Neural cell (in vitro differentiated cells): ENCODE data around the gene ABCA4. TPM values are rescaled to one million over a fixed set of nuclear protein-coding genes. Genes with fewer than 3 reads are reported as not detected.
"Not testable (repeated sequence)": the region's sequence is repeated elsewhere in the genome, so short reads cannot be mapped to it uniquely, and the experiment has no call there.

ENCODE experiments used
- H2AFZ ChIP-seq: fragments of 200-600, 300-800 bp; sonication (generic), shearing (Covaris generic); 2 replicates; pipeline ENCODE4 v1.6.0; 2014; ENCODE audit warnings: low read depth, mild to moderate bottlenecking, antibody characterized with exemption, low read length, moderate library complexity
- H3F3A ChIP-seq: fragments of 200-600 bp; shearing (Covaris generic); 2 replicates; pipeline ENCODE4 v1.6.1; 2016; ENCODE audit warnings: mild to moderate bottlenecking, moderate library complexity, mixed read lengths, antibody characterized with exemption, low read length; ENCODE audit not compliant: insufficient read depth, poor library complexity, severe bottlenecking
- H3K27ac ChIP-seq: fragments of 200-600, 300-800 bp; sonication (generic), shearing (Covaris generic); 2 replicates; pipeline ENCODE4 v1.5.1; 2014; ENCODE audit warnings: mild to moderate bottlenecking, low read length, moderate library complexity
- H3K27me3 ChIP-seq: fragments of 300-800, 200-600 bp; sonication (generic), shearing (Covaris generic); 2 replicates; pipeline ENCODE4 v1.6.0; 2014; ENCODE audit warnings: mild to moderate bottlenecking, low read depth, low read length, moderate library complexity; ENCODE audit not compliant: insufficient read depth
- H3K36me3 ChIP-seq: fragments of 300-800, 200-600 bp; sonication (generic), shearing (Covaris generic); 2 replicates; pipeline ENCODE4 v1.5.1; 2014; ENCODE audit warnings: mild to moderate bottlenecking, antibody characterized with exemption, low read length, moderate library complexity; ENCODE audit not compliant: insufficient read depth
- H3K4me2 ChIP-seq: fragments of 300-800, 200-600 bp; sonication (generic), shearing (Covaris generic); 2 replicates; pipeline ENCODE4 v1.6.0; 2014; ENCODE audit warnings: mild to moderate bottlenecking, low read length
- H3K4me3 ChIP-seq: fragments of 300-800, 200-600 bp; sonication (generic), shearing (Covaris generic); 2 replicates; pipeline ENCODE4 v1.5.1; 2014; ENCODE audit warnings: mild to moderate bottlenecking, low read length, moderate library complexity
- H3K79me2 ChIP-seq: fragments of 200-600 bp; shearing (Covaris generic); replicated peaks from 2 replicates; pipeline ENCODE4 v1.6.0; 2014; ENCODE audit warnings: mild to moderate bottlenecking, low read length, moderate library complexity; ENCODE audit not compliant: insufficient read depth
- H3K9ac ChIP-seq: fragments of 300-800, 200-600 bp; sonication (generic), shearing (Covaris generic); 2 replicates; pipeline ENCODE4 v1.6.1; 2016; ENCODE audit warnings: mild to moderate bottlenecking, low read length, mixed read lengths
- H3K9me2 ChIP-seq: fragments of 200-600 bp; shearing (Covaris generic); 2 replicates; pipeline ENCODE4 v1.6.1; 2016; ENCODE audit warnings: mild to moderate bottlenecking, low read length, mixed read lengths; ENCODE audit not compliant: insufficient read depth
- H3K9me3 ChIP-seq: fragments of 200-600, 300-800 bp; sonication (generic), shearing (Covaris generic); 2 replicates; pipeline ENCODE4 v1.6.1; 2016; ENCODE audit warnings: mild to moderate bottlenecking, mixed run types, low read length, moderate library complexity, mixed read lengths
- H4K20me1 ChIP-seq: fragments of 200-600 bp; shearing (Covaris generic); 2 replicates; pipeline ENCODE4 v1.6.1; 2016; ENCODE audit warnings: mild to moderate bottlenecking, mixed run types; ENCODE audit not compliant: insufficient read depth
- EP300 ChIP-seq: fragments of 450-650 bp; conservative IDR thresholded peaks from 2 replicates; pipeline ENCODE4 v1.6.1; 2014; ENCODE audit warnings: antibody characterized with exemption, mild to moderate bottlenecking, moderate library complexity; ENCODE audit not compliant: poor library complexity, severe bottlenecking
- EZH2 ChIP-seq: fragments of 200-600, 300-800 bp; shearing (Covaris generic), sonication (generic); IDR thresholded peaks from 2 replicates; pipeline ENCODE4 v1.6.1; 2014; ENCODE audit warnings: antibody characterized with exemption, low read length, borderline replicate concordance, mild to moderate bottlenecking; ENCODE audit not compliant: insufficient read depth, poor library complexity, severe bottlenecking
- POLR2AphosphoS5 ChIP-seq: IDR thresholded peaks from 2 replicates; pipeline ENCODE4 v1.6.1; 2012
- RAD21 ChIP-seq: fragments of 450-650 bp; conservative IDR thresholded peaks from 2 replicates; pipeline ENCODE4 v1.6.1; 2014; ENCODE audit warnings: antibody characterized with exemption, mild to moderate bottlenecking, moderate library complexity
- SMC3 ChIP-seq: fragments of 450-650 bp; conservative IDR thresholded peaks from 2 replicates; pipeline ENCODE4 v1.6.1; 2014; ENCODE audit warnings: antibody characterized with exemption, mild to moderate bottlenecking, moderate library complexity; ENCODE audit not compliant: poor library complexity
- TAF1 ChIP-seq: IDR thresholded peaks from 2 replicates; pipeline ENCODE4 v1.6.1; 2012; ENCODE audit warnings: low read depth
- polyA plus RNA-seq: library from polyadenylated mRNA; depleted of rRNA; stranded (reverse); fragments of >200 nt; gene quantifications from 2 replicates; pipeline ENCODE4 v1.2.3, GENCODE V29; 2014
- TF ChIP-seq, protein P1 (sequence below): IDR thresholded peaks from 2 replicates; pipeline ENCODE4 v1.6.1; 2012; ENCODE audit warnings: borderline replicate concordance
- TF ChIP-seq, protein P2 (sequence below): fragments of 450-650 bp; IDR thresholded peaks from 2 replicates; pipeline ENCODE4 v1.5.1; 2014; ENCODE audit warnings: antibody characterized with exemption, mild to moderate bottlenecking, moderate library complexity; ENCODE audit not compliant: poor library complexity, severe bottlenecking

Gene ABCA4
- polyA plus RNA-seq, 1 donor from 2014 or later: not detected

DNA sequence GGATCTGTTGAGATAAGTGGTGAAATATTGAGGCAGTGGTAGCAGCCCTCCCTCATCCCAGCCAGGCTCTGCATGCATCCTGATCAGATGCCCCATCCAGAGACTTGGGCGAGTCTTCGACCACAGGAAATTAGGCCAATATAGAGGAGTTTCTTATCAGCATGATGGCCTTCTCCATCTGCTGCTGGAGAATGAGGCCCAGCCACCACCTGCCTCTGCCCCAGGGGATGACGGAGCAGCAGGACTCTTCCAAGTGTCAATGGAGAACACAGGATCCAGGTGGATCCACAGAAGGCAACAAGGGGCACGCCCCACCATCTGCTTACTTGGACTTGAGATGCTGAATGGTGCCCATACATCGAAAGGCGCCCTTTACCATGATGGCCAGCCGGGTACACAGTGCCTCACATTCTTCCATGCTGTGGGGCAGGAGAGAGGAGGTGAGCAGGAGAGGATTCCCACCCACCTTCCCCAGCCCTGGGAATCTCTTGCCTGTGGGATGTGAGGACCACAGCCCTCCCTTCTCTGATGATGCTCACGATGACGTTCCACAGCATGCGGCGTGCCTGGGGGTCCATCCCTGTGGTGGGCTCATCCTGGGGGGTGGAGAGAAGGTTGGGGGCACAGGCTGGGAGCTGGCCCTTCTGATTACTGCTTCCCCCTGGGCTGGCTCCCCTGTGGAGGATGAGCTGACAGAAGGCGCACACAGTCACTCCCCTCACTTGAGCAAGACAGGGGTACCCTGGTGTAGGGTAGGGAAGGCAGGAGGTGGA, 120.3 kb downstream of the ABCA4 start:
- H4K20me1 ChIP-seq: no peaks in the 10 kb centered on the region
- TF ChIP-seq EZH2: no peak
- TF ChIP-seq RAD21: no peak
- H3K9me2 ChIP-seq: no peaks in the 10 kb centered on the region
- no peaks in the 10 kb centered on the region for H3K27me3 ChIP-seq
- no peak overlapping the region for H3K4me2 ChIP-seq
- H2AFZ ChIP-seq: no peak overlapping the region
- no peaks in the 10 kb centered on the region for H3K79me2 ChIP-seq
- no peak overlapping the region for H3K27ac ChIP-seq
- no peaks in the 10 kb centered on the region for H3K36me3 ChIP-seq
- H3K9ac ChIP-seq: no peak overlapping the region
- H3K4me3 ChIP-seq: no peak overlapping the region
- no peaks in the 10 kb centered on the region for H3F3A ChIP-seq
- no peaks in the 10 kb centered on the region for H3K9me3 ChIP-seq

DNA sequence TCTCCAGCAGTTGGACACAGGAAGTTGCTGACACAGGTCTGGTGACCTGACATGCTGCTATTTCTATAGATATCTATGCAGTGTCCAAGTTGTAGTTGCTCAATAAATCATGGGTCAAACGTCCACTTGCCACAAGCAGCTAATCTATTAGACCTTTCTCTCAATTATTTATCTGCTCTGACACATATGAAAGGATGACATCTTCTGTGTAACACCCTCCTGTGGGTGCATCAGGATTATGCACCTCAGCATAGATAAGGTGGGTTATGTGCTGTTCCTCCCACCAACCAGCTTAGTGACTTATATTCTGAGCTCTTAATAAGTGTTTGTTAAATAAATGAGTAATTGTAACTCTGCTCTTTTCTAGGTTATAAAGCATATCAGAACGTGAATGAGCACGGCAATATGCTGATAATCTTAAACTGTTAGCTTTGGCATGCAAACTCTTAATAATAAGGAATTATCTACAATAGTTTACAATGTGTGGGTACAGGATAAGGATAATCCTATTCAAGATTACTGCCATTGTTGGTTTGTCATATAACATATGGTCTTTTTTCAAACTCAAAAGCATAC, 121.0 kb downstream of the ABCA4 start:
- TF ChIP-seq, protein P1, sequence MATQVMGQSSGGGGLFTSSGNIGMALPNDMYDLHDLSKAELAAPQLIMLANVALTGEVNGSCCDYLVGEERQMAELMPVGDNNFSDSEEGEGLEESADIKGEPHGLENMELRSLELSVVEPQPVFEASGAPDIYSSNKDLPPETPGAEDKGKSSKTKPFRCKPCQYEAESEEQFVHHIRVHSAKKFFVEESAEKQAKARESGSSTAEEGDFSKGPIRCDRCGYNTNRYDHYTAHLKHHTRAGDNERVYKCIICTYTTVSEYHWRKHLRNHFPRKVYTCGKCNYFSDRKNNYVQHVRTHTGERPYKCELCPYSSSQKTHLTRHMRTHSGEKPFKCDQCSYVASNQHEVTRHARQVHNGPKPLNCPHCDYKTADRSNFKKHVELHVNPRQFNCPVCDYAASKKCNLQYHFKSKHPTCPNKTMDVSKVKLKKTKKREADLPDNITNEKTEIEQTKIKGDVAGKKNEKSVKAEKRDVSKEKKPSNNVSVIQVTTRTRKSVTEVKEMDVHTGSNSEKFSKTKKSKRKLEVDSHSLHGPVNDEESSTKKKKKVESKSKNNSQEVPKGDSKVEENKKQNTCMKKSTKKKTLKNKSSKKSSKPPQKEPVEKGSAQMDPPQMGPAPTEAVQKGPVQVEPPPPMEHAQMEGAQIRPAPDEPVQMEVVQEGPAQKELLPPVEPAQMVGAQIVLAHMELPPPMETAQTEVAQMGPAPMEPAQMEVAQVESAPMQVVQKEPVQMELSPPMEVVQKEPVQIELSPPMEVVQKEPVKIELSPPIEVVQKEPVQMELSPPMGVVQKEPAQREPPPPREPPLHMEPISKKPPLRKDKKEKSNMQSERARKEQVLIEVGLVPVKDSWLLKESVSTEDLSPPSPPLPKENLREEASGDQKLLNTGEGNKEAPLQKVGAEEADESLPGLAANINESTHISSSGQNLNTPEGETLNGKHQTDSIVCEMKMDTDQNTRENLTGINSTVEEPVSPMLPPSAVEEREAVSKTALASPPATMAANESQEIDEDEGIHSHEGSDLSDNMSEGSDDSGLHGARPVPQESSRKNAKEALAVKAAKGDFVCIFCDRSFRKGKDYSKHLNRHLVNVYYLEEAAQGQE: no peak
- TF ChIP-seq EP300: no peak
- no peak overlapping the region for H2AFZ ChIP-seq
- H3K4me2 ChIP-seq: no peak overlapping the region
- H4K20me1 ChIP-seq: no peaks in the 10 kb centered on the region
- H3K9me3 ChIP-seq: no peaks in the 10 kb centered on the region
- no peak overlapping the region for H3K4me3 ChIP-seq
- H3K9me2 ChIP-seq: no peaks in the 10 kb centered on the region
- no peaks in the 10 kb centered on the region for H3F3A ChIP-seq
- H3K9ac ChIP-seq: no peak overlapping the region
- H3K79me2 ChIP-seq: no peaks in the 10 kb centered on the region
- no peaks in the 10 kb centered on the region for H3K36me3 ChIP-seq
- H3K27me3 ChIP-seq: no peaks in the 10 kb centered on the region
- no peak overlapping the region for H3K27ac ChIP-seq

DNA sequence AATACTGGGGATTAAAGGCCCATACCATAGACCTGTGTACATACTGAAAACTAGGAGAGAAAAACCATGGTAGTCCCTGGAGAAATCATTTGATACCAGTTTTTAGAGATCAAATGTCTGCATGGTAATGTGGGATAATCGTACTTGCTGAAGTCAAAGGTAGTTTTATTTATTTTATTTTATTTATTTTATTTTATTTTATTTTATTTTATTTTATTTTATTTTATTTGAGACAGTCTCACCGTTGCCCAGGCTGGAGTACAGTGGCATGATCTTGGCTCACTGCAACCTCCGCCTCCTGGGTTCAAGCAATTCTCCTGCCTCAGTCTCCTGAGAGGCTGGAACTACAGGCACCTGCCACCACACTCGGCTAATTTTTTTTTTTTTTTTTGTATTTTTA, 122.4 kb downstream of the ABCA4 start:
- not testable (repeated sequence) for H3K36me3 ChIP-seq, H3K9me3 ChIP-seq, H4K20me1 ChIP-seq, H3K27ac ChIP-seq, H3K79me2 ChIP-seq, H3K9me2 ChIP-seq, H3F3A ChIP-seq, H3K4me3 ChIP-seq, H2AFZ ChIP-seq, H3K27me3 ChIP-seq, H3K9ac ChIP-seq, H3K4me2 ChIP-seq

DNA sequence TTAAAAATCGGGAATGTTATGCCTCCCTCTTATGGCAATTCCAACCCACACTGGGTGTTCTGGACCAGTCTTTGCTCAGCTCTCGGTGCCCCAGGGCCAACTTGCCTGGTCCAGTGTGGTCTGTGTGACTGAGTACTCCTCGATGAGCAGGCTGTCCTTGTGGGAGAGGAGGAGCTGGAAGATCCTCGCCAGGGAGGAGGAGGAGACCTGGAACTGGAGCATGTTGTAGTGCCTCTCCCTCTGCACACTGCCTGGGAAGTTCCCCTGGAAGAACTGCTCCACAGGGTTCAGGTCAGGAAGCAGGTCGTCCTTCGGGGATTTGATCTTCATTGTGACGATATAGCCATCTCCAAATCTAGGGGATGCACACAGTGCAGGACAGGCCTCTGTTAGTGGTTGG, 123.2 kb downstream of the ABCA4 start:
- no peak overlapping the region for H3K4me2 ChIP-seq
- H3K9ac ChIP-seq: no peak overlapping the region
- H3K79me2 ChIP-seq: no peaks in the 10 kb centered on the region
- no peak overlapping the region for H2AFZ ChIP-seq
- no peak overlapping the region for H3K27ac ChIP-seq
- H3K4me3 ChIP-seq: no peak overlapping the region
- no peaks in the 10 kb centered on the region for H3K9me2 ChIP-seq
- H3F3A ChIP-seq: no peaks in the 10 kb centered on the region
- H3K27me3 ChIP-seq: no peaks in the 10 kb centered on the region
- H3K36me3 ChIP-seq: no peaks in the 10 kb centered on the region
- no peaks in the 10 kb centered on the region for H3K9me3 ChIP-seq
- H4K20me1 ChIP-seq: no peaks in the 10 kb centered on the region
- TF ChIP-seq SMC3: no peak
- no peak for TF ChIP-seq RAD21
- no peak for TF ChIP-seq TAF1
- no peak for TF ChIP-seq POLR2AphosphoS5
- TF ChIP-seq, protein P1: no peak
- no peak for TF ChIP-seq EZH2
- TF ChIP-seq, protein P2, sequence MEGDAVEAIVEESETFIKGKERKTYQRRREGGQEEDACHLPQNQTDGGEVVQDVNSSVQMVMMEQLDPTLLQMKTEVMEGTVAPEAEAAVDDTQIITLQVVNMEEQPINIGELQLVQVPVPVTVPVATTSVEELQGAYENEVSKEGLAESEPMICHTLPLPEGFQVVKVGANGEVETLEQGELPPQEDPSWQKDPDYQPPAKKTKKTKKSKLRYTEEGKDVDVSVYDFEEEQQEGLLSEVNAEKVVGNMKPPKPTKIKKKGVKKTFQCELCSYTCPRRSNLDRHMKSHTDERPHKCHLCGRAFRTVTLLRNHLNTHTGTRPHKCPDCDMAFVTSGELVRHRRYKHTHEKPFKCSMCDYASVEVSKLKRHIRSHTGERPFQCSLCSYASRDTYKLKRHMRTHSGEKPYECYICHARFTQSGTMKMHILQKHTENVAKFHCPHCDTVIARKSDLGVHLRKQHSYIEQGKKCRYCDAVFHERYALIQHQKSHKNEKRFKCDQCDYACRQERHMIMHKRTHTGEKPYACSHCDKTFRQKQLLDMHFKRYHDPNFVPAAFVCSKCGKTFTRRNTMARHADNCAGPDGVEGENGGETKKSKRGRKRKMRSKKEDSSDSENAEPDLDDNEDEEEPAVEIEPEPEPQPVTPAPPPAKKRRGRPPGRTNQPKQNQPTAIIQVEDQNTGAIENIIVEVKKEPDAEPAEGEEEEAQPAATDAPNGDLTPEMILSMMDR: no peak
- TF ChIP-seq EP300: no peak
